SK-N-MC (cell line): ENCODE measurements around the gene SIK2.
"Not testable (repeated sequence)": the region's sequence is repeated elsewhere in the genome, so short reads cannot be mapped to it uniquely, and the experiment has no call there.

Experiments
- DNase-seq: peaks from one replicate; pipeline ENCODE4 v3.0.0-alpha.2; 2011; ENCODE audit warnings: low read depth, low spot score
- H3K27ac ChIP-seq: fragments of 200-600 bp; sonication (generic); 2 replicates; pipeline ENCODE4 v1.5.1; 2016; ENCODE audit warnings: mixed run types
- H3K36me3 ChIP-seq: fragments of 200-600 bp; sonication (generic); 2 replicates; pipeline ENCODE4 v1.6.1; 2017; ENCODE audit warnings: antibody characterized with exemption, low read length, mixed read lengths; ENCODE audit not compliant: insufficient read depth
- H3K4me3 ChIP-seq: fragments of 200-600 bp; sonication (generic); 2 replicates; pipeline ENCODE4 v1.5.1; 2016
- H3K9ac ChIP-seq: fragments of 200-600 bp; sonication (generic); 2 replicates; pipeline ENCODE4 v1.8.0; 2017; ENCODE audit warnings: mixed run types, mixed read lengths; ENCODE audit not compliant: insufficient read length
- H3K9me3 ChIP-seq: fragments of 200-600 bp; sonication (generic); 2 replicates; pipeline ENCODE4 v1.6.1; 2017; ENCODE audit warnings: low read depth, mild to moderate bottlenecking, antibody characterized with exemption, low read length, moderate library complexity, mixed read lengths
- EZH2 ChIP-seq: fragments of 200-600 bp; sonication (generic); IDR thresholded peaks from one replicate; pipeline ENCODE4 v1.6.1; 2017; ENCODE audit warnings: antibody characterized with exemption
- FOXP2 ChIP-seq: optimal IDR thresholded peaks from 2 replicates; pipeline ENCODE3; 2011; ENCODE audit warnings: mild to moderate bottlenecking, moderate library complexity; ENCODE audit not compliant: insufficient read depth; ENCODE audit errors: extremely low read length, control extremely low read depth
- POLR2AphosphoS5 ChIP-seq: IDR thresholded peaks from 2 replicates; pipeline ENCODE4 v1.6.1; 2012; ENCODE audit warnings: mild to moderate bottlenecking, low read depth, low read length, borderline replicate concordance

The SIK2 gene

GRCh38 chr11:111652184-111652583 lies 49.9 kb downstream of the SIK2 start:
- Histone ChIP-seq H3K9ac (no peak overlapping the region), H3K27ac (no peak overlapping the region), H3K9me3 (no peaks in the 10 kb centered on the region), H3K4me3 (no peak overlapping the region), H3K36me3 (no peaks in the 10 kb centered on the region)
- no peak for DNase-seq
- TF ChIP-seq EZH2 (no peak), POLR2AphosphoS5 (no peak), FOXP2 (no peak)

DNA sequence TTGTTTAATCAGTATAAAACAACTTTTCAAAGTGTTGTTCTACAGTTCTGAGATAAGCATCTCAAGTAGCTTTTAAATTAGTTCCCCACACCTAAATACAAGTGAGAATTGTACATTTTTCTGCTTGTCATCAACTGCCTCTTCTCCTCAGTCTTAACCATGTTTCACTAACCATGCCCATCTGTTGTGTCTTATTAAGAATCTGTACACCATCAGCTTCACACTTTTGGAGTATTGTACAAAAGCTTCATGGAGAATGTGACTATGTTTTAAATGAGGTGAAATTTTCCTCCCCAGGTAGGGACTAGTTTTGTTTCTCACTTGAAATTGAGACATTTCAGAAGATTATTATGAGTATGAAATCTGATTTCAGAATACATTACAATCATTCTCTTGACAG lies 52.4 kb downstream of the SIK2 start:
- Histone ChIP-seq H3K36me3 (no peaks in the 10 kb centered on the region), H3K9me3 (no peaks in the 10 kb centered on the region), H3K9ac (no peak overlapping the region), H3K4me3 (no peak overlapping the region), H3K27ac (no peak overlapping the region)
- DNase-seq, result no peak
- no peak for TF ChIP-seq EZH2
- TF ChIP-seq POLR2AphosphoS5, result no peak
- no peak for TF ChIP-seq FOXP2

GRCh38 chr11:111655924-111656323 lies 53.7 kb downstream of the SIK2 start:
- no peak overlapping the region; the same call in 1 of the 2 replicates for H3K27ac ChIP-seq
- no peaks in the 10 kb centered on the region for H3K36me3 ChIP-seq
- no peaks in the 10 kb centered on the region for H3K9me3 ChIP-seq
- H3K9ac ChIP-seq, result no peak overlapping the region
- no peak overlapping the region for H3K4me3 ChIP-seq
- DNase-seq, result no peak
- TF ChIP-seq FOXP2 (no peak), EZH2 (no peak), POLR2AphosphoS5 (no peak)

DNA sequence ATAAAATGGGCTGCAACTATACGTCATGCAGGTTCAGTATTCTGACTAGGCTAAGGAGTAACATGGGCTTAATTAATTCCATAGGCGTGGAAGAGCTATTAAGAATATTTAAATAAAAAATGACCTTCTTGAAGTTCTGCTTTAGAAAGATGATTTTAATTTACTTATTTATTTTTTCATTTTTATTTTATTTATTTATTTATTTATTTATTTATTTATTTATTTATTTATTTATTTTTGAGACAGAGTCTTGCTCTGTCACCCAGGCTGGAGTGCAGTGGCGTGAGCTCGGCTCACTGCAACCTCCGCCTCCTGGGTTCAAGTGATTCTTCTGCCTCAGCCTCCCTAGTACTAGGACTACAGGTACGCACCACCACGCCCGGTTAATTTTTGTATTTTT lies 55.7 kb downstream of the SIK2 start:
- H3K27ac ChIP-seq, DNase-seq, H3K36me3 ChIP-seq, H3K9me3 ChIP-seq, H3K4me3 ChIP-seq, H3K9ac ChIP-seq: not testable (repeated sequence)

DNA sequence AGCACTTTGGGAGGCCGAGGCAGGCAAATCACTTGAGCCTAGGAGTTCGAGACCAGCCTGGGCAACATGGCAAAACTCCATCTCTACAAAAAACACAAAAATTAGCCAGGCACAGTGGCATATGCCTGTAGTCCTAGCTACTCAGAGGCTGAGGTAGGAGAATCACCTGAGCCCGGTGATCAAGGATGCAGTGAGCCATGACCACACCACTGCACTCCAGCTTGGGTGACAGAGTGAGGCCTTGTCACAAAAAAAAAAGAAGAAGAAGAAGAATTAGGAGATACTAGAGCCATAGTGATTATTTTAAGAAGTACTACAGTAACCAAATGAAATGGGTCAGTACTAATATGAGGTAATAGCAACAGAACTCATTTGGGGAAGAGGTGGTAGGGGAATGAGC lies 56.2 kb downstream of the SIK2 start:
- H3K27ac ChIP-seq, H3K4me3 ChIP-seq, H3K9me3 ChIP-seq, DNase-seq, H3K36me3 ChIP-seq, H3K9ac ChIP-seq: not testable (repeated sequence)

DNA sequence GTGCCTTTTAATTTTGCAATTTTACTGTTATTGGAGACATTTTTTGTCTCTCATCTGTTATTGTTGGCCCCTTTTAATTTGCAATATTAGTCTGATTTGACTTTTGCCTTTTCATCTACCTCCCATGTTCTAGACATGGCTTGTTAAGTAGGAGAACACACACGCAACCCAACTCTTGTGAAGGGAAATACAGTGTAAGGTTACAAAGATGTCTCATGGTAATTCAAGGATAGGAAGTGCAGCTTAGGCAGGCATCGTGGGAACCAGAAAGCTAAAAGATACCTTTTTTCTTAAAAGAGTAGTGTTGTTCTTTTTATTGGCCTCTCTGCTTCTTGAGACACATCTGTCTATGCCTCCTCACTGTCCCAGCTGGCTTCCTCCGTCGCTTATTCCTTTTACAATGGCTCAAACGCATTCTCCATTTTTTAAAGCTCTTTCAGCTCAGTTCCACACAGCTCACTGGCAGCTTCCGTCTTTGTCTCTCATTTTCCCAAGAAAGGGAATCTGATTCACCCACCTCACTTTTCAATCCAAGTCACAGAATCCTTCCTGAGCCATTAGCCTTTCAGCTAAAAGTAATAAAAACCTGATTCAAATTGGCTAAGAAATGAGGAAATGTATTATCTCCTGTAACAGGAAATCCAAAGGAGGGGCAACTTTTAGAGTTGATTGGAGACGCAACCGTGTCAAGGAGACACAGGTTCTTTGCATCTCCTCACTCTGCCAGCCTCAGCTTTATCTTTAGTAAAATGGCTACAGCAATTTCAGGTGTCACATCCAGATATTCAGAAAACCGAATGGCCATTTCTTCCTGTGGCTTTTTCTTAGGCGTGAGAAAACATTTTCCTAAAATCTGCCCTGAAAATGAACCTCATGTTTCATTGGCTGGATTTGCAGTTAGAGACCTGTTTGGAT lies 57.2 kb downstream of the SIK2 start:
- Histone ChIP-seq H3K9ac (no peak overlapping the region), H3K9me3 (no peaks in the 10 kb centered on the region), H3K4me3 (no peak overlapping the region), H3K36me3 (peaks cover 6% of the 10 kb centered on the region; the same call in 1 of the 2 replicates), H3K27ac (no peak overlapping the region)
- DNase-seq, result no peak
- no peak for TF ChIP-seq FOXP2
- TF ChIP-seq POLR2AphosphoS5, result no peak
- no peak for TF ChIP-seq EZH2

DNA sequence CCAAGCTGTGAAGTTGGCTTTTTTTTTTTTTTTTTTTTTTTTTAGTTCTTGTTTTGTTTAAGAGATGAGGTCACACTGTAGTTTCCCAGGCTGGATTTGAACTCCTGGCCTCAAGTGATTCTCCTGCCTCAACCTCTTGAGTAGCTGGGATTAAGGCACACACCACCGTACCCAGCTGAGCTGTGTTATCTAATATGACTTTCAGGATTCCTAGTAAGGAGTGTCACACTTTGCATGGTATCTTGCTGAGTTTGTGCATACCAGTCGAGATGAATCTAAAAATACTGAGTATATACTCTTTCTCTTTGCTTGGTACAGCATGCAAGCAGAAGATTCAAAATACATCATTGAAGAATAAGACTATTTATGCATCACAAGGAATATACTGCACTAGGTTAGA lies 58.6 kb downstream of the SIK2 start:
- no peak for TF ChIP-seq POLR2AphosphoS5
- DNase-seq, result no peak

GRCh38 chr11:111663820-111664219 lies 61.6 kb downstream of the SIK2 start:
- H3K36me3 ChIP-seq, result peaks cover 6% of the 10 kb centered on the region; the same call in 1 of the 2 replicates
- no peak for DNase-seq
- no peak for TF ChIP-seq POLR2AphosphoS5
- no peak for TF ChIP-seq FOXP2
- TF ChIP-seq EZH2, result no peak
- no peak overlapping the region for H3K27ac ChIP-seq
- no peak overlapping the region for H3K9ac ChIP-seq
- no peak overlapping the region for H3K4me3 ChIP-seq
- no peaks in the 10 kb centered on the region for H3K9me3 ChIP-seq

More for the DNA sequence above, 58.6 kb downstream of the SIK2 start:
- Histone ChIP-seq H3K9ac (no peak overlapping the region), H3K9me3 (no peaks in the 10 kb centered on the region), H3K4me3 (no peak overlapping the region), H3K36me3 (peaks cover 6% of the 10 kb centered on the region; the same call in 1 of the 2 replicates), H3K27ac (no peak overlapping the region)

DNA sequence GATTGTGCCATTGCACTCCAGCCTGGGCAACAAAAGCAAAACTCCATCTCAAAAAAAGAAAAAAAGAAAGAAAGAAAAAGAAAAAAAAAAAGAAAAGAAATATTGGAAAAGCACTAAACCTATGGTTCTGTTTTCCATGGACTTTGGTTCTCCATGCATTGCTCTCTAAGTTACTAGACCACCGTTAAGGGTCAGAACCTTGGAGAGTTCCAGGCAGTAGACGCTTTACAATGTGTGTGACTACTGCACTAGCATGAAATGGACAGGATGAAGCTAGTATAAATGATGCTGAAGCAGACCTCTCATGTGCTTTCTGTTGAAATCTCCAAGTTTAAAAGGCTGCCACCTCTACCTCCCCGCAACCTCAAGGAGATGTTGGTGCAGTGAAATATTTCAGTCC lies 63.5 kb downstream of the SIK2 start:
- no peak for TF ChIP-seq FOXP2
- TF ChIP-seq EZH2, result no peak
- TF ChIP-seq POLR2AphosphoS5, result no peak
- no peak overlapping the region for H3K27ac ChIP-seq
- peak; percentile 22 for DNase-seq

More for the DNA sequence above, 63.5 kb downstream of the SIK2 start:
- no peak overlapping the region for H3K9ac ChIP-seq
- no peaks in the 10 kb centered on the region for H3K9me3 ChIP-seq
- H3K36me3 ChIP-seq, result peaks cover 6% of the 10 kb centered on the region; the same call in 1 of the 2 replicates
- no peak overlapping the region for H3K4me3 ChIP-seq
